Endothelial cell of umbilical vein (primary cell): ENCODE results near the gene MAGI1. TPM values are rescaled to one million over a fixed set of nuclear protein-coding genes. Genes with fewer than 3 reads are reported as not detected.

Experiments used
- BruUV-seq: library from RNA; stranded (reverse); fragments of 400-500 nt; replicated peaks from 2 replicates; lab custom pipeline; 2021; lab: Mats Ljungman, UMichigan
- CTCF ChIA-PET: fragments of 300-600, 350-600 bp; sonication (Branson Sonifier 250); formaldehyde crosslinking; loops from one replicate; lab custom pipeline; 2021; ENCODE audit warnings: antibody characterized with exemption, inconsistent platforms; lab: Charles Lee
- POLR2A ChIA-PET: fragments of 300-600, 350-600 bp; sonication (Branson Sonifier 250); formaldehyde crosslinking; loops from one replicate; lab custom pipeline; 2021; ENCODE audit warnings: antibody characterized with exemption, inconsistent platforms; lab: Charles Lee
- DNase-seq: peaks from one replicate; pipeline ENCODE4 v3.0.0-alpha.2; 2011; ENCODE audit warnings: low read depth, low spot score
- FAIRE-seq: peaks from 2 replicates; lab custom pipeline; 2011; peaks lifted over from hg19 to GRCh38; lab: Jason Lieb, UNC
- H2AFZ ChIP-seq: 2 replicates; pipeline ENCODE4 v1.6.0; 2012; ENCODE audit warnings: low read depth, low read length, control low read depth, inconsistent platforms
- H3K27ac ChIP-seq: 2 replicates; pipeline ENCODE4 v1.5.1; 2011; ENCODE audit warnings: low read depth, mild to moderate bottlenecking, control low read depth, low read length, moderate library complexity; ENCODE audit not compliant: insufficient read depth
- H3K27me3 ChIP-seq, 2 experiments: 2 replicates each; pipeline versions ENCODE4 v1.6.0 to v1.6.1; 2011; ENCODE audit warnings: low read length in 2 of 2, mixed read lengths in 1 of 2; ENCODE audit not compliant: control insufficient read depth in 2 of 2, insufficient read depth in 2 of 2
- H3K36me3 ChIP-seq, 2 experiments: 2 replicates in 1 of 2; 3 replicates in 1 of 2; pipeline ENCODE4 v1.5.1; 2011; ENCODE audit warnings: low read length in 2 of 2, mild to moderate bottlenecking in 1 of 2, moderate library complexity in 1 of 2; ENCODE audit not compliant: control insufficient read depth in 2 of 2, insufficient read depth in 2 of 2; ENCODE audit errors: extremely low read depth in 1 of 2
- H3K4me1 ChIP-seq: 3 replicates; pipeline ENCODE4 v1.5.1; 2011; ENCODE audit warnings: mild to moderate bottlenecking, low read length; ENCODE audit not compliant: control insufficient read depth, insufficient read depth; ENCODE audit errors: extremely low read depth
- H3K4me2 ChIP-seq: 2 replicates; pipeline ENCODE4 v1.6.1; 2011; ENCODE audit warnings: low read length, control low read depth, mixed read lengths; ENCODE audit not compliant: insufficient read depth
- H3K4me3 ChIP-seq, 3 experiments: fragments of 200-600 bp in 1 of 3; sonication (generic), shearing (Covaris generic) in 1 of 3; replicated peaks in 1 of 3; 2 replicates each; pipeline ENCODE4 v1.5.1; 2011 to 2016; ENCODE audit warnings: control low read depth in 3 of 3, low read length in 3 of 3, mild to moderate bottlenecking in 2 of 3, inconsistent platforms in 1 of 3, low read depth in 1 of 3, moderate library complexity in 1 of 3; ENCODE audit not compliant: insufficient read depth in 1 of 3
- H3K79me2 ChIP-seq: 2 replicates; pipeline ENCODE4 v1.6.0; 2012; ENCODE audit warnings: low read length, inconsistent platforms; ENCODE audit not compliant: control insufficient read depth, insufficient read depth
- H3K9ac ChIP-seq: replicated peaks from 2 replicates; pipeline ENCODE3; 2011; ENCODE audit warnings: low read length, control low read depth; ENCODE audit not compliant: insufficient read depth; ENCODE audit errors: extremely low read depth
- H3K9me1 ChIP-seq: replicated peaks from 3 replicates; pipeline ENCODE4 v1.6.0; 2011; ENCODE audit warnings: mild to moderate bottlenecking, low read length; ENCODE audit not compliant: control insufficient read depth, insufficient read depth; ENCODE audit errors: extremely low read depth
- H3K9me3 ChIP-seq: replicated peaks from 2 replicates; pipeline ENCODE4 v1.5.1; 2012; ENCODE audit warnings: low read length, inconsistent platforms; ENCODE audit not compliant: control insufficient read depth, insufficient read depth
- H4K20me1 ChIP-seq: replicated peaks from 2 replicates; pipeline ENCODE3; 2011; ENCODE audit warnings: mild to moderate bottlenecking, low read length; ENCODE audit not compliant: control insufficient read depth, insufficient read depth; ENCODE audit errors: extremely low read depth
- EZH2 ChIP-seq: IDR thresholded peaks from 2 replicates; pipeline ENCODE4 v1.6.1; 2012; ENCODE audit warnings: borderline replicate concordance, low read depth, mild to moderate bottlenecking, moderate library complexity, low read length, inconsistent platforms; ENCODE audit not compliant: severe bottlenecking
- FOS ChIP-seq: IDR thresholded peaks from 2 replicates; pipeline ENCODE4 v1.6.1; 2011; ENCODE audit warnings: mild to moderate bottlenecking, low read length, moderate library complexity, borderline replicate concordance; ENCODE audit not compliant: insufficient read depth
- JUN ChIP-seq: IDR thresholded peaks from 2 replicates; pipeline ENCODE4 v1.6.1; 2011; ENCODE audit warnings: borderline replicate concordance, low read depth; ENCODE audit not compliant: insufficient read length, insufficient read depth
- MYC ChIP-seq: IDR thresholded peaks from one replicate; pipeline ENCODE4 v1.6.1; 2011; ENCODE audit warnings: mild to moderate bottlenecking, low read depth, low read length
- dilution Hi-C: fragments of 300-500 bp; cut with MboI; formaldehyde crosslinking; loops from one replicate; pipeline ENCODE4 v1.15.0; 2019; ENCODE audit warnings: low sequenced_read_pairs; ENCODE audit not compliant: extremely low pct_ligation_motif_present
- intact Hi-C: fragments of 100-400 bp; cut with micrococcal nuclease; formaldehyde crosslinking; loops from one replicate; pipeline ENCODE4 v1.10.0; 2022
- polyA plus RNA-seq, 4 experiments: library from polyadenylated mRNA; depleted of rRNA in 3 of 4; stranded (reverse) in 3 of 4; unstranded in 1 of 4; fragments of >200 nt; gene quantifications; 2 replicates each; pipeline versions ENCODE4 v1.2.1 to v1.2.3, GENCODE V29; 2011 to 2012; ENCODE audit warnings: missing spikeins in 1 of 4
- total RNA-seq: library from RNA; stranded (reverse); gene quantifications from 2 replicates; pipeline ENCODE4 v1.2.3, GENCODE V29; 2021

Gene MAGI1
- total and polyA plus RNA-seq, 2 donors (not counting 3 experiments of a cell fraction or from before 2014, with no cell fraction given): 10.1 to 47.9 TPM

- Histone ChIP-seq H3K27ac (no peak overlapping the region), H3K9me3 (no peaks in the 10 kb centered on the region), H2AFZ (no peak overlapping the region), H3K9me1 (no peaks in the 10 kb centered on the region), H3K79me2 (no peaks in the 10 kb centered on the region), H3K4me3 (no peak overlapping the region), H3K27me3 (no peaks in the 10 kb centered on the region), H3K9ac (no peak overlapping the region), H3K4me1 (no peaks in the 10 kb centered on the region), H3K36me3 (no peaks in the 10 kb centered on the region), H4K20me1 (peaks cover 6% of the 10 kb centered on the region), H3K4me2 (no peak overlapping the region)
- FAIRE-seq (no peak), DNase-seq (no peak)
- ChIA-PET POLR2A (no interaction called here), CTCF (no interaction called here)
- dilution Hi-C loops (no loop called here), intact Hi-C loops (no loop called here)
- BruUV-seq: no TSS peak
- no peak for TF ChIP-seq MYC
- TF ChIP-seq FOS: no peak
- no peak for TF ChIP-seq EZH2
- TF ChIP-seq JUN: no peak
These were observed 431.6 kb downstream of the MAGI1 start for GRCh38 chr3:65607101-65607500.

- Histone ChIP-seq H3K36me3 (no peaks in the 10 kb centered on the region), H3K4me2 (no peak overlapping the region), H3K4me3 (no peak overlapping the region), H3K9me3 (no peaks in the 10 kb centered on the region), H3K9ac (no peak overlapping the region), H4K20me1 (peaks cover 6% of the 10 kb centered on the region), H3K9me1 (no peaks in the 10 kb centered on the region), H2AFZ (no peak overlapping the region), H3K27ac (no peak overlapping the region), H3K4me1 (no peaks in the 10 kb centered on the region), H3K27me3 (no peaks in the 10 kb centered on the region), H3K79me2 (no peaks in the 10 kb centered on the region)
- dilution Hi-C loops: no loop called here
- no TSS peak for BruUV-seq
- FAIRE-seq (no peak), DNase-seq (no peak)
- intact Hi-C loops: no loop called here
- ChIA-PET CTCF (no interaction called here), POLR2A (no interaction called here)
- no peak for TF ChIP-seq MYC
These were observed 432.8 kb downstream of the MAGI1 start for GRCh38 chr3:65605876-65606432.
